GM19351 (cell line): ENCODE measurements around the gene FOXN3.
A peak's percentile ranks its signal among the peaks of the same experiment; 100 is the strongest.

Source experiments
- ATAC-seq: cut with Tn5 transposase; IDR thresholded peaks from one replicate; pipeline ENCODE4 v1.9.1; 2021; ENCODE audit warnings: mild to moderate bottlenecking, moderate library complexity; ENCODE audit not compliant: unreplicated experiment

The FOXN3 gene

DNA sequence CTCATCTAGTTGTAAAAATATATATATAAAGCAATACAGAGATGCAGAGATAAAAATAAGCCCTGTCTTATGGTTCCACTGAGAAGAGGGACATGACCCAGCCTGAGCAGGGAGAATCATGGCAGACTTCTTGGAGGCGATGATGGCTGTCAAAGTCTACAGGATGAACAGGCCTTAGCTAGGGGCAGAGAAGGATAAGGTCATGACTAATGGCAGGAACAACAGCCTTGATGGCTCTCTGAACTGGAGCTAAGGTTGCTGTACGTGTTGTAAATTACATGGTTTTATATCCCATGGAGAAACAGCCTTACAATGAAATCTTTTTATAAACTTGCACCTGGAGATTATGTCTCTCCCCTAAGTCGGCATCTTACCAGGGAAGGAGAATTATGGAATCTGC, 32.4 kb downstream of the FOXN3 start:
- ATAC-seq, result no peak

DNA sequence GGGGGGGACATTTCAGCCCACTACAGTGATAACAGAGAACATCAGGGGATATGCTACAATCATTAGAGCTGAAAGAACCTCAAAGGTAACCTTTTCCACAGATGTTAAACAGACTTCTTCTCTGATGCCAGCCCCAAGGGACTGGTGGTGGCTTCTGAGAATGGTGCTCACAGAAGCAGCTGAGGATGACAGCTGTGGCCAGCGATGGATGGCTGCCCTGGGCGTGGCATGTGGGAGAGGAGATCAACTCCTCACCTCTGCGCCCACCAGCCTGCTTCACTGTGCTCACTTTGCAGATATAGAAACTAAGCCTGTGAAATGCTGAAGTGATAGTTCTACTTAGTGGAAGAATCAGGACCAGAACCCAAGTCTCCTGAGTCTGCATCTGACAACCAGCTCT, 33.0 kb downstream of the FOXN3 start:
- ATAC-seq, result peak; percentile 86

DNA sequence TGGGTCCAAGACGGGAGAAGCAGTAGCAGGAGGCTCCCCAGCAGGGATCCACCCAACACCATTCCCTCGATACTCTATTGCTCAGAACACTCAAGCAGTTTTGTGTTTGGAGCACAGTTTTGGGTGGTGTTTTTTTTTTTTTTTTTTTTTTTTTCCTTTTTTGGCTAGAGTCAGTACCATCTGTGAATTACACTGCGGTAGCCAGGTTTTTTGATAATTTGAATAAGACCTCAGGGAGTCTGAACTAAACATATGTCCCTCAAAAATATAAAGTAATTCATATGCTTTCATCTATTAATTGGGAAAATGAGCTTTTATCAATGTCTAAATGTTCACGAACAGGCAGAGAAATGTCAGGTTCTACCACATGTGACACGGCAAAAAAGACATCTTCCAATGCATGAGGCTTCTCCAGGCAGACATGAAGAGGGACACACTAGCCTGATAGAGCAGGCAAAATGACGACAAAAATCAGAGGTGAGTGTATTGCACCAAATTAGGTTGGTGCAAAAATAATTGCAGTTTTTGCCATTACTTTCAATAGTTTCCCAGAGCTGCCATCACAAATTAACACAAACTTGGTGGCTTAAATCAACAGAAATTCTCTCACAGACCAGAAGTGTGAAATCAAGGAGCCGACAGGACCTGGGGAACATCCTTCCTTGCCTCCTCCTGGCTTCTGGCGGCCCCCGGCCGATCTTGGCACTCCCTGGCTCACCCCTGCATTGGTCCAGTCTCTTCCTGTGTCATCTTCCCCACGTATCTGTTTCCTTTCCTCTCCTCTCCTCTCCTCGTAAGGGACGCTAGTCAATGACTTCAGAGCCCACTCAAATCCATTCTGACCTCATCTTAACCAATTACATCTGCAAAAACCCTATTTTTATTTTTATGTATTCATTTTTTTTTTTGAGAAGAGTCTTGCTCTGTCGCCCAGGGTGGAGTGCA, 33.9 kb downstream of the FOXN3 start:
- ATAC-seq, result no peak

DNA sequence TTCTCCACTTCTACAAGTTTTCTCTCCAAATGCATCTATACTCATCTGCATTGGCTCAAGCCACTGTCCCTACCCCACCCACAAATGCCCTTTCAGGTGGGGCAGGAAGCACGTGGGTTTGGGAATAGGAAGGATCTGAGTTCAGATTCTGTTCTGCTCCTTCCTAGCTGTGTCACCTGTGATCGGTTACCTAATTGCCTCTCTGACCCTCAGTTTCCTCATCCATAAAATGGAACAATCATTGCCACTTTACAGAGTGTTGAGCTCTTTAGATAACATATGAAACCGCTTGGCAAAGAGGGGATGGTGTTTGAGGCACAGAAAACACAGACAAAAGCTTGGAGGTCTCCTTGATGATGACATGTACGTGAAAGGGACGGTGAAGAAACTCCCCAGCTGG, 34.5 kb downstream of the FOXN3 start:
- no peak for ATAC-seq

DNA sequence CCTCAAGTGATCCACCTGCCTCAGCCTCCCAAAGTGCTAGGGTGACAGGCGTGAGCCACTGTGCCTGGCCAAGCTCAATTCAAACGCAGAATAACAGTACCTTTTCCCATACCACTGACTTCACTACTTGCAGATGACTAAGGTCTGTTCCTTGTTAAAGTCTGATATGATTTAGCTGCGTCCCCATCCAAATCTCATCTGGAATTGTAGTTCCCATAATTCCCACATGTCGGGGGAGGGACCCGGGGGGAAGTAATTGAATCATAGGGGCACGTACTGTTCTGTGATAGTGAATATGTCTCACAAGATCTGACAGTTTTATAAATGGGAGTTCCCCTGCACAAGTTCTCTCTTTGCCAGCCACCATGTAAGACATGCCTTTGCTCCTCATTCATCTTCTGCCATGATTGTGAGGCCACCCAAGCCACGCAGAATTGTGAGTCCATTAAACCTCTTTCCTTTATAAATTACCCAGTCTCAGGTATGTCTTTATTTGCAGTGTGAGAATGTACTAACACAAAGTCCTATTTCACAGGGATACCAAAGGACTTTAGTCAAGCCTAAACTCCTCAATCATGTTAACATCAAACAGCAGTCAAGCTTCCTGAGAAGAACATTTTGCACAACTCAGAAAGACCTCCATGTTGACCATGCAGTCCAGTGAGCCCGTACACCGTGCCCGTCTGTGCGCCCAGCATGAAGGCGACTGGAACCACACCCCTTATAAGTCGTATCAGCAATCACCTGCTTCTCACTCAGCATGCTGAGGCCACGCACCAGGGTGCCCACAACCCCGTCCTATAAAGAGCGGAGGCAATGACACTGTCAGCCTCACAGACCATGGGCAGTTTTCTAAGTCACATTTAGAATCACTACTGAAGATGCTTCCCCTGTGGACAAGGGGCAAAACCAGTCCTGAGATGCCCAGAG, 36.9 kb downstream of the FOXN3 start:
- ATAC-seq, result no peak

DNA sequence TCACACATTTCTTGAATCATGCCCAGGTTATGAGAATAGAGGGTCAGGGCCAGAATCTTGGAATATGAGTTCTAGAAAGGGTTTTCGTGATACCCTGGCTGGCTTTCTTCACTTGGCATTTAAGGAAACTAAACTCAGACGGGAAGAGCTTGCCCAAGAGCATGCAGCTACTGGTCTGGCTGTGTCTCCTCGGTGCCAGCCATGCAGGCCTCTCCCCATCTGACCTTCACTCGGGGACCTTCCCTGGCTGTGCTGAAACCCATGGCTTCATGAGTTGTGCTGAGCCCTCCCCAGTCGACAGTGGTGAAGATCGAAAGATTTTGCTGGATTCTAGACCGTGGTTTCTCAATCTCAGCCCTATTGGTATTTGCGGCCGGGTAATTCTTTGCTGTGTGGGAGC, 38.0 kb downstream of the FOXN3 start:
- ATAC-seq, result no peak

DNA sequence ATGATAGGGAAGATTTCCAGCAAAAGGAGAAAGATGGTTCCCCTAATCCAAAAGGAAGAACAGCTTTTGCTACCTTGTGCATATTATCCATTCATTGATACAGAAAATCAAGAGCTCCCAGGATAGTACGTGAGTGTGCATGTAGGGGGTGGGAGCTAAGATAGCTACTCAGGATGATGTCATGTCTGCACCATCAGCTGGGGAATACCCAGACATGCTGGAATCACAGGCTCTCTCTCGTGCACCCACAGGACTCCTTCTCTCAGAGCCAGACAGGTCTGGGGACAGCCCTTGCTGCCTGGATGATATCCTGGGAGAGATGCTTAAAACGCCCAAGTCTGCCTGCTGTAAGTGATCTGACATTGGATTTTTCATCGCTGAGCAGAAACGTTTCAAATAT, 38.9 kb downstream of the FOXN3 start:
- ATAC-seq, result peak; percentile 70

DNA sequence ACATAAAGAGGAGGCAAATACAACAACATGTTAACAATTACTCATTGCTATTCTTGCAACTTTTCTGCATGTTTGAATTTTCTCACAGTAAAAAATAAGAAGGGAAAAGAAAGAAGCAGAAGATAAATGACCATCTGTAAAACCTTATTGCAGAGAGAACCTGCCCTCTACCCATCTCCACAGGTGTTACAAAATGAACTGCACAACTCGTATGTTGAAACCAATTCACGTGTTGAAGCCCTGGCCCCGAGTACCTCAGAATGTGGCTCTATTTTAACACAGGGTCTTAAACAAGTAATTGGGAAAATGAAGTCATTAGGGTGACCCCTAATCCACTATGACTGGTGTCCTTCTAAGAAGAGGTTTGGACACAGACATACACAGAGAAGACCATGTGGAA, 39.5 kb downstream of the FOXN3 start:
- ATAC-seq, result no peak

DNA sequence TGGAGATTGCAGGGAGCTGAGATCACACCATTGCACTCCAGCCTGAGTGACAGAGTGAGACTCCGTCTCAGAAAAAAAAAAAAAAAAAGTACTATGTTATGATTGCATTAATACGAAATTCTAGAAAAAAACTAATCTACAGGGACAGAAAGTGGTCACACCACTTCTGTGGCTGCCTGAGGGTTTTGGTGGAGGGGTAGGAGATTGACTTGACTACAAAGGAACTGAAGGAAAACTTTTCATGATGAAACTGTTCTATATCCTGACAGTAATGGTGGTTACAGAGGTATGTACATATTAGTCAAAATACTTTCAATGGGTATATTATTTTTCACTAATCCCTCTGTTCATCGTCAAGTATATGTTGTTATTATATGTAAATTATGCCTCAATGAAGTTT, 42.1 kb downstream of the FOXN3 start:
- no peak for ATAC-seq

DNA sequence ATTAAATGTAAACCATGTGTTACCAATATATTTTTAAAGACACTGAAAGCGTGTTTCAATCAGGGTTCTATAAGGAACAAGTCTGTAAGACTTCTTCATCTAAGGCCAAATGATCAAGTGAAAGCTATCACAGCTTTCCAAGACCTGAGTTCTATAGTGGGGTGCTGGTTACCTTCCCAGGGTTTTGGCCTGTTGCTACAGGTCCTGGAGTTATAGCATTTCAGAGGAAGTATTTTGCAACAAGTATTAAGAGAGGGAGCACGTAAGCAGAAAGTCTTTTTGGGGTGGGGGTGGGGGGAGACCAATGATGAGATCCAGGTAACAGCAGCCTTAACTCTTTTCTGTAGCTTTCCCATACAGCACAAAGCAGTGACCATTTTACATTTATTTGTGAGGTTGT, 43.8 kb downstream of the FOXN3 start:
- ATAC-seq, result no peak

DNA sequence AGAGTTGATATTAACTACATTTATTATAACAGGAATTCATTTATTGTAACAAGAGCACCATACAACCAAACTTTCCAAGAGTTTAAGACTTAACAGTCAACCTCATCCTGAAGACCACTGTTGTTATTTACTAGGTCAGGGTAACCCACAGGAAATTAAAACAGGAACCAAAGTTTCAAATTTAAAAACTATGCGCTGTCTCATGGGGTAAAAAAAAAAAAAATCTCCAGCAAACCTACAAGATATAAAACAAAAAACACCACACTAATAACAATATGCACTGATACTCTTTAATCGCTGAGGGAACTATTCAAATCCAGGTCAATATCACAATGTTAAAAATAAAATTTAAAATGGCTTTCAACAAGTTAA, 44.5 kb downstream of the FOXN3 start:
- no peak for ATAC-seq

DNA sequence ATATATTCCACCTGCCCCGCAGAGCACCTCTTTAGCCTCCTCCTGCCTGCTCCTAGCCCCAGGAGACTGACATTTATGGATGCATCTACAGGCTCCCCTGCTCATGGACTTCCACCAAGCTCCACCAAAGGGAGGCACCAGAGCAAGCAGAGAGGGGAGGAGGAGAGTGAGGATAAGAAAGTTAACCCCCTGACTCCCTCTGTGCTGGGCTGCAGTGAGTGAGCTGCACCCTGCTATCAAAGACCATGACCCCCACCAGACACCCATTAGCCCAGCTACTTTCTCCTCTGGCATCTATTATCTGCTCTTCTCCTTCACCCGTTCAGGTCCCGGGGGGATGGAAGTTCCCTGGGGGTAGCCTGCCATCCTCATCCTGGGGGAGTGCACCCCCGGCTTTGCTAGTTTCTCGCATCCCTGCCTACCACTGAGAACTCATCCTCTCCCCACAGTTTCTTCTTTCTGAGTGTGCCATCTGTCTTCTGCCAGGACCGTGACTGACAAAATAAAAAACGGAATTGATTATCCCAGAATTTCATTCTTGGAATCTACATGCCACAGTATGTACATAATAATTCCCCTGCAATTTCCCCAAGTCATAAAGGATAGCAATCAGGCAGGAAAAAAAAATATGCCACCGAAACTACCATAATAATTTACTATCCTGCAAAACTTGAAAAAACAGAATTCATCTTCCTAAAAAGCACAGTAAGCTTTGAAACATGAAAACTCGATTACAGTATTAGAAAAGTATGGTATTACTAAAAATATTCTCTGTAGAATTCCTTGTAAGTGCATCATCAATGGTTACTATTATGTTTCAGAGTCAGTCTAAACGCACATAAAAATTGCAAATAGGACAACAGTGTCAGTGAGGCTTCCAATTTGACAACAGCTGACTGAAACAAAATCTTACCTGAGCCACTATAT, 45.2 kb downstream of the FOXN3 start:
- no peak for ATAC-seq

DNA sequence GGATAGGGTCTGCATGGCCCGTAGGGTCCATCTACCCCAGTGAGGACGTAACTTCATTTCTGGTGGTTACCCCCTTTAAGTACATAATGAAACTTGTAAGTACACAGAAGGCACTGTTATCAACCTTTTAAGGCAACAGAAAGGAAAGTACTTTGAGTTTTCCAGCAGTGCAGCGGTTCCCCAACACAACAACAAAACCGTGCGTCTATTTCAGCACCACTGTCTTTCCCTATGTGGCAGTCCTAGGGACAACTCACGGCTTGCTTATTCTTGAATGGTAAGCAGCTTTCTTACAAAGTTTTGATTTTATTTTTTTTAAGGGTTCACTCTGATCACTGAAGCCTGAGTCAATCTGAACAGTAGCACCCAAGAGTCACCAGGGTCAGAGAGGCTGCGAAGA, 46.3 kb downstream of the FOXN3 start:
- no peak for ATAC-seq

DNA sequence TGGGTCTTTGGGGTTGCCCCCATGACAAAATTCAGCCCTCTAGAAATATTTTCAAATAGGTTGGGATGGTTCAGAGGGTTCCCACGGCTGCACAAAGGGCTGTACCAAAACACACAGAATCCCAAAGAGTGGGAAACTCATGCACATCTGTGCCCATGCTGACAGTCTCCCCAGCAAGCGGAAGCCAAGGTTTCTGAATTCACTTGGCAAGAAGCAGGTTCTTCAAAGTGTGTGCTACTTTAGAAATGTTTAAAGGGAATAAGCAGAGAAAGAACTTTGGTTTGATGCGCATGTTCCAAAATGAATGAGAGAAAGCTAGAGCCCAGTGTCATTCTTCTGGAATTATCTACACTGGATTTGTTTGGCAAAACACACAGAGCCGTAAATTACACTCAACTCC, 46.7 kb downstream of the FOXN3 start:
- no peak for ATAC-seq

DNA sequence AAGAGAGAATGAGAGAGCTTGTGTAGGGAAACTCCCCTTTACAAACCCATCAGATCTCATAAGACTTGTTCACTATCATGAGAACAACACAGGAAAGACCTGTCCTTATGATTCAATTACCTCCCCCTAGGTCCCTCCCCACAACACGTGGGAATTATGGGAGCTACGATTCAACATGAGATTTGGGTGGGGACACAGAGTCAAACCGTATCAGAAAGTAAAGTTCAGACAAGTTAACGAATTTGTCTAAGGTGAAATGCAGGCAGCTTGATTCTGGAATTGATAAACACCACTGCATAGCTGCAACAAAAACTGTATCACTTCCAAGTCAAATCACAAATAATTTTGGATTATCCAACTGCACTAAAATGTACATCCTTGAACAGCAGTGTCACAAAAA, 47.4 kb downstream of the FOXN3 start:
- ATAC-seq, result no peak

DNA sequence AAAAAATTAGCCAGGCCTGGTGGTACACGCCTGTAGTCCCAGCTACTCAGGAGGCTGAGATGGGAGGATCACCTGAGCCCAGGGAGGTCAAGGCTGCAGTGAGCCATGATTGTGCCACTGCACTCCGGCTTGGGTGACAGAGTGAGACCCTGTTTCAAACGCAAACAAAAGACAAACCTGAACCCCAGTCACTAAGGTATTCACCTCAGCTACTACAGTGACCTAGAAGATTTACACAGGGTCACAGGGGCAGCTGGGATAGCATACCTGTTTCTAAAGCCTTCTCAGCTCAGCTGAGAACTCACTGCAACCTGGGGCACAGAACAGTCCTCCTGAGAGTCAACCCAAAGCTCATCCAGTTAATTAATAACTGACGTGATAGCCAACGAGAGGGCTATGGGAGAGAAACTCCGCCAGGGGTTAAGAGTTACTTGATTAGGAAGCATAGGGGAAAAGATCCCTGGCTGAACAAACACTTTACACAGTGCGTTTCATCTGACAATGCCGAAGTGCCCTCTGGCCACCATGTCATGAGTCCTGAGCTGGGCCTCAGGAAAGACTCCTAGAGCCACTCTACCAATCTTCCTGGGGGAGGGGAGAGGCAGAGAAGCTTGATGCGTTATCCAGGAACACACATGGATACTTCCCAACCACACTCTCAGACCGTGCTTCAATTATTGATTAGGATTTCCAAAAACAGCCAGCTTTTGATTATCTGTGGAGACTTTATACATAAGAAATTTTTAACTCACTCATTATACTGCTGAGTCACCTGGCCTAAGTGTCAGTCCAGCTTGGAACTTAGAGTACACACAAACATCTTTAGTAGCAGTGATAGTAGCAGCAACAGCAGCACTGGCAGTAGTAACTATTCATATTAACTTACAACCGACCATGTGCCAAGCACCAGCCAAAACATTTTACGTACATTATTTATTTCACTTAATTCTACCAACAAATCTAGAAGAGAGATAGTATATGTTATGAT, 48.2 kb downstream of the FOXN3 start:
- ATAC-seq, result no peak

DNA sequence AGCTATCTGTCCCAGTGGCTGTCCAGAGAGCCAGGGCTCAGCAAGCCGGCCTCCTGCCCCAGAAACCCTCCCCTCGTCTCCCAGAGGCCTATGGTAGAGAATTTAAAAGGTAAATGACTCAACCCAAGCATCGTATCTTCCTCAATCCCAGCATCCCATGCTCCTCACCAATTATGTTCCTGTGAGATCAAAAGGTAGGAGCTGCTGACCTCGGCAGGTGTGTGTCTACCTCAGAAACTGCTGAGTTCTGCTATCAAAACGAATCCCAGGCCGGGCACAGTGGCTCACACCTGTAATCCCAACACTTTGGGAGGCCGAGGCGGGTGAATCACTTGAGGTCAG, 49.3 kb downstream of the FOXN3 start:
- no peak for ATAC-seq

DNA sequence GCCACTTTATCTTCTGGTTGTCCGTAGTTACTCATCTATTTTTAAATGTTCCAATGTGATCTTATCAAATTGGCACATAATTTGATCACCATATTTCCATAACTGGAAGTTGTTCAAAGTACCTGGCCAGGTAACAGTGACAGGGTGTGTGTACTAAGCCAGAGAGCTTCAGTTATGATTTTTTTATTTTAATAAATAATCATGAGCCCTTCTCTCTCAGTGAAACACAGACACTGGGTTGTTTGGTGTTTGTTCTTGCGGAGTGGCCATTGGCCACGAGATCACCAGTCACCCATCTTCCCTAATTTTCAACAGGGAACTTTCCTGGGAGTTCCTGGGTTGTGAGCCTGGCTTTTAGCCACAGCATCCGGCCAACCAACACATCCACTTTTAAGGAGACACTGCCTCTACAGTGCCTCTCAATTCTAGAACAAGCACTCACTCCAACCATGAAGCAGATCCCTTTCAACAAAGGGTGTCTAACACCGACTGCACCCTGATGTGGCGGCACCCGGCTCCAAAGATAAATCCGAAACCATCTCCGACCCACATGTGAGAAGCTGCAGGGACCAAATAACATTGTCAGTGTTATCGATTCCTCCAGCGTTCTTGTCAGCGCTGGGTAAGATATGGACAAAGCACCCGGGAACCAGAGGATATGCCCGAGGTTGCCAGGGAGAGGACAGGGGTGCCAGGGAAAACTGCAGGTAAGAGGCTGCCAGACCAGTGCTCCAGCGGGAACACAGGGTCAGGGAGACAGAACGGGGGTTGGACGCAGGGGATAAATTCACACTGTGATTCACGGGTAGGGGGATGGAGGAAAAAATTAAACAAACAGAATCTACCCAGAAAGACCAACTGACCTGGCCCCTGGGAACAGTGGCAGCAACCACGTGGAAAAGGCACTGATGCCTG, 49.9 kb downstream of the FOXN3 start:
- no peak for ATAC-seq
